ENCODE measurements around the gene USP26.

DNA sequence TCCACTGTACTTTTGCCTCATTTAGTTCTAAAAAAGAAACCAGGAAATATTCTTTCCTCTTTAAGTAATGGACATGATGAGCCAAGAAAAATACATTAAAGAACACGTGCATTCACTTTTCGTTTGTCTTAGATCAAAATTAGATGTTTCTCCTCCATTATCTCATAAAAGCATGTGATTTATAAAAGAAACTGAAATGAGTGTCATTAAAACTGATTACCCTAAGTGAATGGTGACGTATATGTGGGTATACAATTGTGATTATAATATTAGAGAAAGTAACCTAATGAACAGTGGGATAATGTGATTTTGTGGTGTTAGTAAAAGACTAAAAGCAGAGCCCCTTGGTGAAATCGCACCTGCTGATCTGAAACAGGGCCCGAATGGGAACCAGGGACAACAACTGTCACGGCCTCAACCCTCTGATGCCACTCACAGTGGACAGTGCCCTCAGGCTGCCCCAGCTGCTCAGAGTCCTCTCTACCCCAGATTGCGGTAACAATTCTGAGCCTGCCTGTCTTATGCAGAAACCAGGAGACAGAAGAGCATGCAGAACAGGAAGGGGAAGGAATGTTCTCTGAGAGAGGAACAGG is 112.8 kb downstream of the USP26 start:
- TF ChIP-seq, protein P1, sequence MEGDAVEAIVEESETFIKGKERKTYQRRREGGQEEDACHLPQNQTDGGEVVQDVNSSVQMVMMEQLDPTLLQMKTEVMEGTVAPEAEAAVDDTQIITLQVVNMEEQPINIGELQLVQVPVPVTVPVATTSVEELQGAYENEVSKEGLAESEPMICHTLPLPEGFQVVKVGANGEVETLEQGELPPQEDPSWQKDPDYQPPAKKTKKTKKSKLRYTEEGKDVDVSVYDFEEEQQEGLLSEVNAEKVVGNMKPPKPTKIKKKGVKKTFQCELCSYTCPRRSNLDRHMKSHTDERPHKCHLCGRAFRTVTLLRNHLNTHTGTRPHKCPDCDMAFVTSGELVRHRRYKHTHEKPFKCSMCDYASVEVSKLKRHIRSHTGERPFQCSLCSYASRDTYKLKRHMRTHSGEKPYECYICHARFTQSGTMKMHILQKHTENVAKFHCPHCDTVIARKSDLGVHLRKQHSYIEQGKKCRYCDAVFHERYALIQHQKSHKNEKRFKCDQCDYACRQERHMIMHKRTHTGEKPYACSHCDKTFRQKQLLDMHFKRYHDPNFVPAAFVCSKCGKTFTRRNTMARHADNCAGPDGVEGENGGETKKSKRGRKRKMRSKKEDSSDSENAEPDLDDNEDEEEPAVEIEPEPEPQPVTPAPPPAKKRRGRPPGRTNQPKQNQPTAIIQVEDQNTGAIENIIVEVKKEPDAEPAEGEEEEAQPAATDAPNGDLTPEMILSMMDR (IDR thresholded peaks at IDR 0.05; ENCODE audit: low read length) = no peak
- no peak for TF ChIP-seq EZH2 (optimal IDR thresholded peaks at IDR 0.05; ENCODE audit: low read depth, low read length)

All from MM.1S (cell line).